Urothelium cell line (cell line): ENCODE results near the gene DOCK8.
"Not testable (repeated sequence)": the region's sequence is repeated elsewhere in the genome, so short reads cannot be mapped to it uniquely, and the experiment has no call there.

Experiments used
- DNase-seq: peaks from one replicate; pipeline ENCODE4 v3.0.0; 2011; ENCODE audit warnings: low spot score, mixed read lengths
- FAIRE-seq: peaks from 2 replicates; lab custom pipeline; 2011; peaks lifted over from hg19 to GRCh38; lab: Jason Lieb, UNC

DOCK8 gene

GRCh38 chr9:404234-404633, 189.6 kb downstream of the DOCK8 start:
- FAIRE-seq (no peak), DNase-seq (no peak)

- FAIRE-seq = no peak
- DNase-seq = no peak
Observed at GRCh38 chr9:405341-405740, 190.7 kb downstream of the DOCK8 start.

GRCh38 chr9:406886-407654, 192.4 kb downstream of the DOCK8 start:
- DNase-seq = no peak
- no peak for FAIRE-seq

GRCh38 chr9:409655-410054, 195.0 kb downstream of the DOCK8 start:
- DNase-seq, FAIRE-seq: not testable (repeated sequence)

- DNase-seq = no peak
- FAIRE-seq = no peak
Observed at GRCh38 chr9:414595-414994, 199.9 kb downstream of the DOCK8 start.

GRCh38 chr9:419571-420171, 205.0 kb downstream of the DOCK8 start:
- DNase-seq (no peak), FAIRE-seq (no peak)

- FAIRE-seq = no peak
Observed at GRCh38 chr9:421896-422295, 207.2 kb downstream of the DOCK8 start.

GRCh38 chr9:426264-426663, 211.6 kb downstream of the DOCK8 start:
- FAIRE-seq (no peak), DNase-seq (no peak)

More at GRCh38 chr9:421896-422295, 207.2 kb downstream of the DOCK8 start:
- no peak for DNase-seq

GRCh38 chr9:426976-427375, 212.3 kb downstream of the DOCK8 start:
- DNase-seq = no peak

GRCh38 chr9:431701-432100, 217.0 kb downstream of the DOCK8 start:
- no peak for FAIRE-seq
- no peak for DNase-seq

More at GRCh38 chr9:426976-427375, 212.3 kb downstream of the DOCK8 start:
- FAIRE-seq = no peak

GRCh38 chr9:436482-436881, 221.8 kb downstream of the DOCK8 start:
- DNase-seq (no peak), FAIRE-seq (no peak)

- FAIRE-seq (no peak), DNase-seq (no peak)
Observed at GRCh38 chr9:437066-437465, 222.4 kb downstream of the DOCK8 start.

- FAIRE-seq (no peak), DNase-seq (no peak)
Observed at GRCh38 chr9:437574-438001, 222.9 kb downstream of the DOCK8 start.

GRCh38 chr9:438066-438465, 223.4 kb downstream of the DOCK8 start:
- FAIRE-seq = no peak
- DNase-seq = no peak

- DNase-seq (no peak), FAIRE-seq (no peak)
Observed at GRCh38 chr9:438961-439768, 224.5 kb downstream of the DOCK8 start.

- DNase-seq (no peak), FAIRE-seq (no peak)
Observed at GRCh38 chr9:441126-441525, 226.5 kb downstream of the DOCK8 start.

GRCh38 chr9:444528-444927, 229.9 kb downstream of the DOCK8 start:
- DNase-seq (no peak), FAIRE-seq (no peak)

- FAIRE-seq = no peak
- no peak for DNase-seq
Observed at GRCh38 chr9:445033-445432, 230.4 kb downstream of the DOCK8 start.

- FAIRE-seq = no peak
- no peak for DNase-seq
Observed at GRCh38 chr9:446074-446699, 231.5 kb downstream of the DOCK8 start.

- DNase-seq (peak; percentile 73), FAIRE-seq (no peak)
Observed at GRCh38 chr9:447230-448025, 232.8 kb downstream of the DOCK8 start.
